HEK293 (cell line): ENCODE measurements around the gene GAK.

Source experiments
- CTCF ChIA-PET: fragments of 350-600 bp; formaldehyde crosslinking; extraction: SDS; loops from one replicate; lab custom pipeline; 2021; ENCODE audit warnings: antibody characterized with exemption; lab: Yijun Ruan, JAX
- POLR2A ChIA-PET: fragments of 300-600 bp; formaldehyde crosslinking; extraction: SDS; loops from one replicate; lab custom pipeline; 2020; ENCODE audit warnings: antibody characterized with exemption, inconsistent platforms; lab: Yijun Ruan, JAX
- H3K27ac ChIP-seq: fragments of 200-500 bp; sonication (Bioruptor generic); 2 replicates; pipeline ENCODE4 v1.5.1; 2014; ENCODE audit warnings: low read depth, low read length, control low read depth, inconsistent platforms; ENCODE audit errors: extremely low read depth
- H3K36me3 ChIP-seq, 2 experiments: fragments of 200-500 bp in 1 of 2; sonication (Bioruptor generic) in 1 of 2; 1 replicate in 1 of 2; 2 replicates in 1 of 2; pipeline ENCODE4 v1.5.1; 2014 to 2017; ENCODE audit warnings: inconsistent platforms in 2 of 2, low read length in 2 of 2; ENCODE audit not compliant: control insufficient read depth in 2 of 2, insufficient read depth in 1 of 2
- H3K4me1 ChIP-seq: fragments of 200-500 bp; sonication (Bioruptor generic); 2 replicates; pipeline ENCODE4 v1.5.1; 2014; ENCODE audit warnings: mild to moderate bottlenecking, low read length, inconsistent platforms; ENCODE audit not compliant: control insufficient read depth, insufficient read depth
- H3K4me3 ChIP-seq: 2 replicates; pipeline ENCODE4 v1.5.1; 2011; ENCODE audit warnings: low read depth, mild to moderate bottlenecking, control low read depth, low read length, moderate library complexity
- H3K9me3 ChIP-seq: fragments of 200-500 bp; sonication (Bioruptor generic); 2 replicates; pipeline ENCODE4 v1.5.1; 2014; ENCODE audit warnings: low read depth, low read length, inconsistent platforms; ENCODE audit not compliant: control insufficient read depth, insufficient read depth
- GLIS1 ChIP-seq: fragments of 450-650 bp; formaldehyde crosslinking; IDR thresholded peaks from 2 replicates; pipeline ENCODE4 v1.5.1; 2016; ENCODE audit warnings: missing biosample characterization, missing genetic modification characterization
- HOXD13 ChIP-seq: sonication (generic); formaldehyde crosslinking; IDR thresholded peaks from 2 replicates; pipeline ENCODE4 v1.8.0; 2022; ENCODE audit warnings: missing genetic modification reagents, borderline replicate concordance
- SP2 ChIP-seq: fragments of 450-650 bp; formaldehyde crosslinking; IDR thresholded peaks from 2 replicates; pipeline ENCODE4 v1.5.1; 2016; ENCODE audit warnings: missing biosample characterization, missing genetic modification characterization
- YY1 ChIP-seq: fragments of 450-650 bp; formaldehyde crosslinking; IDR thresholded peaks from 2 replicates; pipeline ENCODE4 v1.5.1; 2018; ENCODE audit warnings: missing biosample characterization, missing genetic modification characterization
- ZBTB11 ChIP-seq: fragments of 450-650 bp; formaldehyde crosslinking; conservative IDR thresholded peaks from 2 replicates; pipeline ENCODE4 v1.5.1; 2016; ENCODE audit warnings: low read depth, missing biosample characterization, missing genetic modification characterization
- ZNF18 ChIP-seq: fragments of 450-650 bp; formaldehyde crosslinking; IDR thresholded peaks from 2 replicates; pipeline ENCODE4 v1.5.1; 2016; ENCODE audit warnings: missing biosample characterization, missing genetic modification characterization
- ZNF404 ChIP-seq: fragments of 450-650 bp; formaldehyde crosslinking; IDR thresholded peaks from 2 replicates; pipeline ENCODE4 v1.5.1; 2017; ENCODE audit warnings: missing biosample characterization, missing genetic modification characterization
- ZNF585B ChIP-seq: fragments of 450-650 bp; formaldehyde crosslinking; IDR thresholded peaks from 2 replicates; pipeline ENCODE4 v1.5.1; 2016; ENCODE audit warnings: missing biosample characterization, missing genetic modification characterization
- ZNF664 ChIP-seq: fragments of 450-650 bp; formaldehyde crosslinking; IDR thresholded peaks from 2 replicates; pipeline ENCODE4 v1.5.1; 2016; ENCODE audit warnings: missing biosample characterization, missing genetic modification characterization
- ZNF677 ChIP-seq: fragments of 450-650 bp; IDR thresholded peaks from 2 replicates; pipeline ENCODE4 v1.5.0; 2018; ENCODE audit warnings: missing biosample characterization, mild to moderate bottlenecking, missing genetic modification characterization, moderate library complexity
- ZNF707 ChIP-seq: fragments of 450-650 bp; formaldehyde crosslinking; IDR thresholded peaks from 2 replicates; pipeline ENCODE4 v1.5.1; 2016; ENCODE audit warnings: missing biosample characterization, missing genetic modification characterization
- ZSCAN18 ChIP-seq: fragments of 450-650 bp; formaldehyde crosslinking; IDR thresholded peaks from 2 replicates; pipeline ENCODE4 v1.5.1; 2016; ENCODE audit warnings: missing biosample characterization, missing genetic modification characterization
- ZSCAN4 ChIP-seq: fragments of 450-650 bp; formaldehyde crosslinking; IDR thresholded peaks from 2 replicates; pipeline ENCODE4 v1.5.1; 2017; ENCODE audit warnings: missing biosample characterization, missing genetic modification characterization

GAK gene

GRCh38 chr4:878796-879728 is 53.1 kb downstream of the GAK start:
- H3K9me3 ChIP-seq, result no peaks in the 10 kb centered on the region
- POLR2A ChIA-PET, result no interaction called here
- no peak overlapping the region for H3K4me3 ChIP-seq
- no peaks in the 10 kb centered on the region for H3K4me1 ChIP-seq
- TF ChIP-seq ZNF18 (no peak), GLIS1 (tag by site-specific recombination) (0 out of 2 replicates have a peak, but pooled peaks have one; percentile 29)
- CTCF ChIA-PET, result no interaction called here
- no peak overlapping the region for H3K27ac ChIP-seq
- peaks cover 0 to 90% of the 10 kb centered on the region in 2 experiments; a peak in 2 of 3 replicates for H3K36me3 ChIP-seq

GRCh38 chr4:877502-877901 is 54.6 kb downstream of the GAK start:
- Histone ChIP-seq H3K9me3 (no peaks in the 10 kb centered on the region), H3K4me3 (no peak overlapping the region)
- POLR2A ChIA-PET, result no interaction called here
- no peak for TF ChIP-seq ZNF677 (tag by site-specific recombination)
- no peak for TF ChIP-seq ZSCAN18 (tag by site-specific recombination)
- no peak for TF ChIP-seq ZNF664 (tag by site-specific recombination)
- no peak for TF ChIP-seq ZNF404 (tag by site-specific recombination)
- TF ChIP-seq ZNF707 (tag by site-specific recombination), result no peak
- TF ChIP-seq, all 188 proteins: peak for 0
- CTCF ChIA-PET, result no interaction called here
- Histone ChIP-seq H3K4me1 (no peaks in the 10 kb centered on the region), H3K36me3 (peaks cover 0 to 93% of the 10 kb centered on the region in 2 experiments; a peak in 2 of 3 replicates), H3K27ac (no peak overlapping the region)

- H3K9me3 ChIP-seq, result no peaks in the 10 kb centered on the region
- POLR2A ChIA-PET, result no interaction called here
- no peak for TF ChIP-seq SP2
- TF ChIP-seq ZNF677 (tag by site-specific recombination), result no peak
- TF ChIP-seq ZNF585B, result no peak
- TF ChIP-seq ZBTB11 (tag by site-specific recombination), result no peak
- TF ChIP-seq YY1 (tag by site-specific recombination), result no peak
- TF ChIP-seq HOXD13, result no peak
- no peak for TF ChIP-seq ZSCAN4 (tag by site-specific recombination)
- CTCF ChIA-PET, result no interaction called here
- H3K27ac ChIP-seq, result no peak overlapping the region
- H3K4me3 ChIP-seq, result no peak overlapping the region
- no peaks in the 10 kb centered on the region for H3K4me1 ChIP-seq
- H3K36me3 ChIP-seq, result peaks cover 0 to 92% of the 10 kb centered on the region in 2 experiments; a peak in 2 of 3 replicates
Measured at GRCh38 chr4:876780-877179, 55.3 kb downstream of the GAK start.
